ENCODE data around the gene HAPLN3.

Gene HAPLN3

GRCh38 chr15:88839146-88839545, 56.2 kb downstream of the HAPLN3 start:
- H3K4me3 ChIP-seq (replicated peaks; ENCODE audit: low read depth, low read length) = no peak overlapping the region
- no peak for DNase-seq (ENCODE audit: extremely low read depth, insufficient read length)
- no peaks in the 10 kb centered on the region for H3K36me3 ChIP-seq (ENCODE audit: control insufficient read depth, insufficient read depth, low read length)
- peaks cover 1% of the 10 kb centered on the region; the same call in 1 of the 2 replicates for H3K27me3 ChIP-seq (replicated peaks; ENCODE audit: control insufficient read depth, insufficient read depth, low read length)
- TF ChIP-seq CTCF (IDR thresholded peaks at IDR 0.05; ENCODE audit: insufficient read depth, low read length, poor library complexity, severe bottlenecking) = no peak

- H3K27me3 ChIP-seq (replicated peaks; ENCODE audit: control insufficient read depth, insufficient read depth, low read length) = peaks cover 1% of the 10 kb centered on the region; the same call in 1 of the 2 replicates
- no peak for TF ChIP-seq CTCF (IDR thresholded peaks at IDR 0.05; ENCODE audit: insufficient read depth, low read length, poor library complexity, severe bottlenecking)
- H3K36me3 ChIP-seq (ENCODE audit: control insufficient read depth, insufficient read depth, low read length) = no peaks in the 10 kb centered on the region
- DNase-seq (ENCODE audit: extremely low read depth, insufficient read length) = no peak
- H3K4me3 ChIP-seq (replicated peaks; ENCODE audit: low read depth, low read length) = no peak overlapping the region
These were observed 56.7 kb downstream of the HAPLN3 start for GRCh38 chr15:88838667-88839066.

- DNase-seq (ENCODE audit: extremely low read depth, insufficient read length) = no peak
- Histone ChIP-seq H3K36me3 (ENCODE audit: control insufficient read depth, insufficient read depth, low read length) (no peaks in the 10 kb centered on the region), H3K27me3 (replicated peaks; ENCODE audit: control insufficient read depth, insufficient read depth, low read length) (peaks cover 1% of the 10 kb centered on the region; the same call in 1 of the 2 replicates), H3K4me3 (replicated peaks; ENCODE audit: low read depth, low read length) (no peak overlapping the region)
- no peak for TF ChIP-seq CTCF (IDR thresholded peaks at IDR 0.05; ENCODE audit: insufficient read depth, low read length, poor library complexity, severe bottlenecking)
These were observed 59.7 kb downstream of the HAPLN3 start for GRCh38 chr15:88835646-88836045.

GRCh38 chr15:88835119-88835518, 60.2 kb downstream of the HAPLN3 start:
- Histone ChIP-seq H3K36me3 (ENCODE audit: control insufficient read depth, insufficient read depth, low read length) (no peaks in the 10 kb centered on the region), H3K27me3 (replicated peaks; ENCODE audit: control insufficient read depth, insufficient read depth, low read length) (peaks cover 1% of the 10 kb centered on the region; the same call in 1 of the 2 replicates), H3K4me3 (replicated peaks; ENCODE audit: low read depth, low read length) (no peak overlapping the region)
- TF ChIP-seq CTCF (IDR thresholded peaks at IDR 0.05; ENCODE audit: insufficient read depth, low read length, poor library complexity, severe bottlenecking) = no peak
- DNase-seq (ENCODE audit: extremely low read depth, insufficient read length) = no peak

GRCh38 chr15:88834211-88834812, 61.0 kb downstream of the HAPLN3 start:
- H3K27me3 ChIP-seq (replicated peaks; ENCODE audit: control insufficient read depth, insufficient read depth, low read length) = peaks cover 1% of the 10 kb centered on the region; the same call in 1 of the 2 replicates
- DNase-seq (ENCODE audit: extremely low read depth, insufficient read length) = no peak
- TF ChIP-seq CTCF (IDR thresholded peaks at IDR 0.05; ENCODE audit: insufficient read depth, low read length, poor library complexity, severe bottlenecking) = peak; percentile 81
- H3K4me3 ChIP-seq (replicated peaks; ENCODE audit: low read depth, low read length) = no peak overlapping the region
- H3K36me3 ChIP-seq (ENCODE audit: control insufficient read depth, insufficient read depth, low read length) = no peaks in the 10 kb centered on the region

- no peak for DNase-seq (ENCODE audit: extremely low read depth, insufficient read length)
- no peak overlapping the region for H3K4me3 ChIP-seq (replicated peaks; ENCODE audit: low read depth, low read length)
- H3K36me3 ChIP-seq (ENCODE audit: control insufficient read depth, insufficient read depth, low read length) = no peaks in the 10 kb centered on the region
- H3K27me3 ChIP-seq (replicated peaks; ENCODE audit: control insufficient read depth, insufficient read depth, low read length) = peaks cover 1% of the 10 kb centered on the region; the same call in 1 of the 2 replicates
- TF ChIP-seq CTCF (IDR thresholded peaks at IDR 0.05; ENCODE audit: insufficient read depth, low read length, poor library complexity, severe bottlenecking) = no peak
These were observed 61.6 kb downstream of the HAPLN3 start for GRCh38 chr15:88833731-88834100.

All from GM06990 (cell line).